NCI-H526 treated with DMSO at 0.1 percent for 48 hours (cell line): ENCODE data around the gene NHERF2.
"Not testable (repeated sequence)": the region's sequence is repeated elsewhere in the genome, so short reads cannot be mapped to it uniquely, and the experiment has no call there.

Source experiments
- DNase-seq: peaks from one replicate; lab custom pipeline; 2025; lab: John Stamatoyannopoulos, UW

The NHERF2 gene

DNA sequence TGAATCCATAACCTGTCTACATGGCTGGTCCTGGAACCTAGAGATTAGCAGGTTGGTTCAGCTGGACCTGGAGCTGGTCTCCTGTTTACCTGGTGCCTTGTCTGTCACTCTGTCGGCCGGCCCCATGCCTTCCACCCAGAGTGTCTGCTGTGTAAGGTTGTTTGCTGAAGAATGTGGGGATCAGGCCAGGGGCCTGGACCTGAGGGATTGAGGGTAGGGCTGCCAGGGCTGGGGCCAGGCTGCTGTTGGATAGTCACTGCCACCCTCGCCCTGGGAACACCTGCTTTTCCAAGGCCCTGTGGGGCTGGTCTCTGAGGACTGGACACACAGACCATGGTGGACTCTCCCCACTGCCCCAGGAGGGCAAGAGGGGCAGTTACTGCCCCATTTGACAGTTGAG is 1.4 kb downstream of the NHERF2 start:
- DNase-seq = no peak

DNA sequence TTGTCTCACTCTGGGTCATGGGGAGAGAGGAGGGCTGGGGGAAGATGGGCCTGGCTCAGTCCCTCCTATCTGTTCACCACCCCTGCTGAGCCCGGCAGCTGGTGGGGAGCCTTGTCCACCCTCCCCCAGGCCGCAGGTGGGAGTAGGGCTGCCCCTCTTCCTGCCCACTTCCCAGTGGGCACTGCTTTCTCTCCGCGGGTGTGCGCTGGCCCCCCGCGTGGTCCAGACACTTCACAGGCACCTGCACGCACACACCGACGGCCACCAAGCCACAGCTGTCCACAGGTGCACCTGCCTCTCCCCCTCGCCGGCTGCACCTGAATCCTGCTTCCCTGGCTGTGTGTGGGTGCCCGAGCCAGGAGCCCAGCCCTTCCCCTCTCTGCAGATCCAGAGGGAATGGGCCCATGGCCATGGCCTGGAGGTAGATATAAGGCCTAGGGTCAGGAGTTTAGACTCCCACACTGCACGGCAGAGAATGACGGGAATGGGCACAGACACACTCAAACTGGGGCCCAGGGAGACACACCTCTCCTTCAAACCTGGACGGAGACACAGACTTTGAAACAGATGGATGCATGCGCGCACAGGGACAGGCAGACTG is 2.0 kb downstream of the NHERF2 start:
- no peak for DNase-seq

DNA sequence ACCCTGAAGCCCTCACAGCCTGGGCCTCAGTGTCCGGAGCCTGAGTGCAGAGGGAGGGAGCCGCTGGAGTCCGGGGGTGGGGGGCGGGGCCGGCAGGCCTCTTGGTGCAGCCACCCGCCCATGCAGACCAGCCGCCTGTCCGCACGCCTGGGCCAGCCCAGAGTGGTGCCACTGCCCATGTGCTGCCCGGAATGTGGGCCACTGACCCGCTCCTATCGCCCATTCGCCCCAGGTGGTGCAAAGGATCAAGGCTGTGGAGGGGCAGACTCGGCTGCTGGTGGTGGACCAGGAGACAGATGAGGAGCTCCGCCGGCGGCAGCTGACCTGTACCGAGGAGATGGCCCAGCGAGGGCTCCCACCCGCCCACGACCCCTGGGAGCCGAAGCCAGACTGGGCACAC is 2.6 kb downstream of the NHERF2 start:
- no peak for DNase-seq

DNA sequence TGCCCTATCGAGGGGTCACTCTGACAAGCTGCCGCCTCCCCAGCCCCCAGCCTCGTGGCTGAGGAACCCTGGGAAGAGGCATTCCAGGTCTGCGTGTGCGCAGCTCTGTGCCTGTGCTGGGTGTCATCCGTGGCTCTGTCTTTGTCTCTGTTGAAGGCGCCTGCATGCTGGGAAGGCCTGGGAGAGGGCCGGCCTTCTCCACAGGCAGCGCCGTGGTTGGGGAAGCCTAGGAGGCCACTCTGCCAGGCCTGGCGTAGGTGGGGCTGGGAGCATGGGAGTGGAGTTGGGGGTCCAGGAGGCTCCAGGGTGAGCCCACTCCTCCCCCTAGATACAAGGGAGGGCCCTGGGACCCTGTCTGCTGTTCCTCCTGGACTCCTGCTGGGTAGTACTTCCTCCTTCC is 3.3 kb downstream of the NHERF2 start:
- no peak for DNase-seq

DNA sequence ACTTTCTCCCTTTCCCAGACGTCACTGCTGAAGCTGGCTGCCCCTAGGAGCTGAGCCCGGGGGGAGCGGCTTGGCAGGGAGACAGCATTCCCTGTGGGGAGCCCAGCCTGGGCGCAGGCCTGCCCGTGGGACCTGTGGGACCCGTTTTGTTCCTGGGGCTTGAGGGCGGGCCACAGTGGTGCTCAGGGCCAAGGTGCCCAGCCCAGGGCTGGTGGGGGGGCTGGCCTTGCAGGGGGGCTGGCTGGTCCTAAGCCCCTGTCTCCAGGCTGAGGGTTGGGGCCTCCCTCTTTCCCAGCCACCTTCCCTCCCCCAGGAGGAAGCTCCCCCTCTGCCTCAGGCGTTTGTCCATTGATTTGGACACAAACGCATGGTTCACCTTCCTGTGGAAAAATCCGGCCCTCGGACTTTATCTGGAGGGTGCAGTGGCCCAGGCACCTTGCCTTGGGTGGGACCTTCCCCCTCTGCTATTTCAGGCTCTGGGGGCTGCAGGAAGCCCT is 4.4 kb downstream of the NHERF2 start:
- DNase-seq = no peak

DNA sequence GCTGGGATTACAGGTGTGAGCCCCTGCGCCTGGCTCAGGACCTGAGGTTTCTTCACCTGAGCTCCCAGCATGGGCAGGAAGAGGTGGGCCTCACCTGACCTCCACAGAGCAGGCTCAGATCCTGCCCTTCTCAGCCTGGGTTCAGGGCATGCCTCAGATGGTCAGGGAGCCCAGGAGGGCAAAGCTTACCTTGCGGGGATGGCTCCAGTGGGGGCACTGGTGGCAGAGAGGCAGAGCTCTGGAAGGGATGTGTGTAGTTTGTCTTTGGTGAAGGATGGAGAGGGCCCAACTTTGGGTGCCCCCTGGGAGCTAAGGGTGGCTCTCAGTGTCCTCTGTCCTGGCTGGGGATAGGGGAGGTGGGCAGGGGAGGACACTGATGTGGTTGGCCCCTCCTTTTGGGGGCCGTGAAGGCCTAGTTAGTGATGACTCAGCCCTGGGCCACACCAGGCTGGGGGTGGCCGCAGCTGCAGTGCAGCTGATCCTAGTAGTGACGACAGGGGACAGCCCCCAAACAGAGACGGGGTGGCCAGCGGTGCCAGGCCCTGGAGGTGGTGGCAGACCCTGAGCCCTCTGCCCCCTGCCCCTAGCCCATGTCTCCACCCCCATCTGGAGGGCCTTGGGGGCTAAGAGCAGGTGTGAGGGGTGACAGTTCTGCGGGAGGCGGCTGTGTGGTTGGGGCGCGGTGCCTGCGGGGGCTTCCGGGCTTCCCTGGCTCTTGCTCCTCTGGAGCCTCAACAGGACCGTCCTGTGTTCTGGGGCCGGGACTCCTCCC is 5.8 kb downstream of the NHERF2 start:
- no peak for DNase-seq

DNA sequence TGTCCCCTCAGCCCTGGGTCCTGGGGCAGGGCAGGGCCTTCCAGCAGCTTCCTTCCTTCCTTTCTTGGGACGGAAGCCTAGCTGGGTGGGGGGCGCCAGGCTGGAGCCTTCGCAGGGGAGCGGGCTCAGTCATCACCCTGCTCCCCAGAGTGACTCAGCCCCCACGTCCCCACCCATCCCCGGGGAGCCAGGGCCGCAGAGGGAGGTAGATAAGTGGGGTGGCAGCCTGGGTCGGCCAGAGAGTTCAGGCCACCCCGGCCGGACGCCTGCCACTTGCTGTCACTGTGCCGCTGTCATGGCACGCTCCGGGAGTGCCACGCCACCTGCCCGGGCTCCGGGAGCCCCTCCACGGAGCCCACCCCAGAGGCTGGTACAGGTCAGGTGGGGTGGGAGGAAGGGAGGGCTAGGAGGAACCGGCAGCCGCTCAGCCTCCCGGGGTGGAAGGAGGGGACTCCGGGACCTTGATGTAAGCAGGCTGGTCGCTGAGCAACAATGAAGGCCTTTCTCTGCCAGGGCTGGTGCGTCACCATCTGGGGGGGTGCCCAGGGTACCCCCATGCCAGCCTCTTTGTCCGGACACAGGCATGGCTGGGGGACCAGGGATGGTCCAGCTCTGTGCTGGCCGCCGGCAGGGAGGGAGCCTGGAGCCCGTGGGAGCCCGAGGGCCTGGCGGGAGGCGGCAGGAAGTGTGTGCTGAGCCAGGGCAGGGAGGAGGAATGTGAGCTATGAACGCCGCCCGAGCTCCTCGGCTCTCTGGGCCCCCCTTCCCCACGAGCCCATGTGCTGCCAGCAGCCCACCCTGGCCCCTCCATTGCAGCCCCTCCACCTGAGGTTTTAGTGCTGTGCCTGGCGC is 6.6 kb downstream of the NHERF2 start:
- no peak for DNase-seq

DNA sequence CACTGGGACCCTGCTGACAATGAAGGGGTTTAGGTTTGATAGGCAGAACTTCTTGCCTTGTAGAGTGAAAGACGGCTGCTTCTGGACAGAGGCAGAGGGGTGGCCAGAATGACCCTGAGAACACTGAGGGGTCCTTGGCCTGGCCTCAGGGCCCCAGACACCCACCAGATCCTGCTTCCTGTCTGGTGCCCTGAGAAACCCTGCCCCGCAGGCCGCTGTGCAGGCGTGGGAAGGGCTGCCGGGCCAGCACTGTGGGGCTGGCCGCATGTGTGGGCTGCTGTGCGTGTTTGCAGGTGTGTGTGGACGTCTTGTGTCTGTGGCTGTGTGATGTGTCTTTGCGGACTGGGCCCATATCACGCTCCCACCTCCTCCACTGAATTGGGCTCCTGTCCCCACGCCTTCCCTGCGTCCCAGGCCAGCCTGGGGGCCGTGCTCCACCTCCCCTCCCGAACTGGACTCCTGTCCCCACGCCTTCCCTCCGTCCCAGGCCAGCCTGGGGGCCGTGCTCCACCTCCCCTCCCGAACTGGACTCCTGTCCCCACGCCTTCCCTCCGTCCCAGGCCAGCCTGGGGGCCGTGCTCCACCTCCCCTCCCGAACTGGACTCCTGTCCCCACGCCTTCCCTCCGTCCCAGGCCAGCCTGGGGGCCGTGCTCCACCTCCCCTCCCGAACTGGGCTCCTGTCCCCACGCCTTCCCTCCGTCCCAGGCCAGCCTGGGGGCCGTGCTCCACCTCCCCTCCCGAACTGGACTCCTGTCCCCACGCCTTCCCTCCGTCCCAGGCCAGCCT is 7.4 kb downstream of the NHERF2 start:
- DNase-seq = not testable (repeated sequence)

DNA sequence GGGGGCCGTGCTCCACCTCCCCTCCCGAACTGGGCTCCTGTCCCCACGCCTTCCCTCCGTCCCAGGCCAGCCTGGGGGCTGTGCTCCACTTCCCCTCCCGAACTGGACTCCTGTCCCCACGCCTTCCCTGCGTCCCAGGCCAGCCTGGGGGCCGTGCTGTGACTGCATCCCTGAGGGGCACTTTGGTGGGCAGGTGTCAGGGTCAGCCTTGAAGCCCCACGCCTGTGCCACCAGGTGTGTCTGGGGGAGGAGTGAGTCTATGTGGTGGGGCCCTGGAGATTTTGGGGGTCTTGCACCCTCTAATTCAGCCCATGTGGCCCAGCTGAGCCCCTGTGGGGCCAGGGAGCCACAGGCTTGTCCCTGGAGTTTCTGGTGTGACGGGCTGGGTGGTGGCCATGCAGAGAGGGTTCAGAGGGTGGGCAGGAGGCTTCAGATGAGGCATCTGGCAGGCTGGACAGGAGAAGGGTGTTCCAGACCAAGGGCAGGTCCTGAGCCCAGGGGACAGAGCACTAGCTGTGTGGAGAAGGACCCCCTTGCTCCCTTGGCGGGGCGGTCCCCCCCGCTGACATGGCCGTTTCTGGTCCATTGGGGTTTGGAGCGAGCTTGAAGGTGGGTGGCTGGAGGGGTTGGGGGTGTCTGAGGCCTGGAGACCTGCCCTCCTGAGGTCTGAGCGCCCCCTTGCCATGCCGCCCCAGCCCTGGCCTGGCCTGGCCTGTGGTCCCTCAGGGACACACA is 8.2 kb downstream of the NHERF2 start:
- DNase-seq = no peak

DNA sequence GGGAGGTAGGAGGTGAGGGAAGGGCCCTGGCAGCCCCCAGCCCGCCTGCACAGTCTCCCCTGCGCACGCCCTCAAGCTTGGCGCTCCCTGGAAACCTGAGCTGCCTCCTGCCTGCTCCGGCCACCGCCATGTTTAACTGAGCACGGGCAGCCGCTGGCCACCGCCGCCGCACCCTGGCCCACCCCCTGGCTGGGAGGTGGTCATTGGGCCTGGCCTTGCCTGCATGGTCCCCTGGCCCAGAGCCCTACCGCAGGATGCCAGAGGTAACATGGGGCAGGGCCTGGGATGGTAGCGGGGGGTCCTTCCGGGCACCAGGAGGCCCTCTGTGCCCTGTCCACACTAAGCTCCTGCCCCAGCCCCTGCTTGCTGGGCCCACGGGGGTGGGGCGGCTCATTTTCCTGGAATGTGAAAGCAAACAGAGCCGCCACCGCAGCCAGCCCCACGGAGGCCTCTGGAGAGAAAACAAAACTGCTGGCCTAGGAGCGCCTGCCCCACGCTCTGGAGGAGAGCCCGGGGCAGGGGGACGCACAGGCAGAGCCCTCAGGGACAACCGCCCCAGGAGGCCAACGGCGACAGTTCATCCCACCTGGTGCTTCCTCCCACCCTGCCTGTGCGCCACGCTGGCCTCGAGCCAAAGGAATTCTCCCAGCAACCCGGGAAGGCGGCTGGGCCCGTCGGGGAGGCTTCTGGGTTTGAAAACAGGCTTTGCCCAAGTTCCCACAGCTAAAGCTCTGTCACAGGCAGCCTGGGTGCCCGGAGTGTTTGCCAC is 8.9 kb downstream of the NHERF2 start:
- peak; percentile 62 for DNase-seq

DNA sequence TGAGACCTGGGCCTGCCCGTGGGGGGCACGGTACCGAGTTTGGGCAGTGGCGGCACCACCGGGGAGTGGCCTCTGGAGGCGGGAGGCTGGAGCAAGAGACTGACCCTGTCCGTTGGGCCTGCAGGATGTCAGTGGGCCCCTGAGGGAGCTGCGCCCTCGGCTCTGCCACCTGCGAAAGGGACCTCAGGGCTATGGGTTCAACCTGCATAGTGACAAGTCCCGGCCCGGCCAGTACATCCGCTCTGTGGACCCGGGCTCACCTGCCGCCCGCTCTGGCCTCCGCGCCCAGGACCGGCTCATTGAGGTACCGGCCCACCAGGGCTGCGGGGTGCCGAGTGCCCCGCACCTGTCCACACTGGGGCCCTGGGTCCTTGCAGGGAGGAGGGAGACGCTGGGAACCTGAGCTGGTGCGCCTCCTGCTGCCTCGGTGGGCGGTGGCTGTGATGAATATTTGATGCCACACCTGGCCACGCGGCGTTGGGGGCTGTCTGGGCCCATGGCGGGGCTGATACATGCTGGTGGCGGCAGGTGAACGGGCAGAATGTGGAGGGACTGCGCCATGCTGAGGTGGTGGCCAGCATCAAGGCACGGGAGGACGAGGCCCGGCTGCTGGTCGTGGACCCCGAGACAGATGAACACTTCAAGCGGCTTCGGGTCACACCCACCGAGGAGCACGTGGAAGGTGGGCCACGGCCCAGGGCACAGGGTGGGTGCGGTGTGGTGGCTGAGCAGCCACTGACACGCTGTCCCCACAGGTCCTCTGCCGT is 9.7 kb downstream of the NHERF2 start:
- DNase-seq = no peak

DNA sequence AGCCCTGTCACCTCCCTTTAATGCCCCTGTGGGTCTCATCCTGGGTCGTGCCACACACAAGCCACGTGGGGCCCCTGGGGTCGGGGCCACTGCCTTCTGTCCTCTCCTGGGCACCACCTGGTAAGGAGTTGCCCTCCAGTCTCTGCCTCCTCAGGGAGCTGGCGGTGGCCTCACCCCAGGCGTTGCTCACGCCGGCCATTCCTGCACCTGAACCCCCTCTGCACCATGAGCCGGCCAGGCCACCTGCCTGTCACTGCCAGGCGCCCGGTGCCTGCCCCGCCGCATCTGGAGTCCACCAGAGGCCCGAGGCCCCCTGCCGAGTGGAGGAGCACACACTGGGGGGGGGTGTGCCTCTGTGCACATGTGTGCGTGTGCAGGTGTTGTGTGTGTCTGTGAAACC is 10.4 kb downstream of the NHERF2 start:
- DNase-seq = no peak

DNA sequence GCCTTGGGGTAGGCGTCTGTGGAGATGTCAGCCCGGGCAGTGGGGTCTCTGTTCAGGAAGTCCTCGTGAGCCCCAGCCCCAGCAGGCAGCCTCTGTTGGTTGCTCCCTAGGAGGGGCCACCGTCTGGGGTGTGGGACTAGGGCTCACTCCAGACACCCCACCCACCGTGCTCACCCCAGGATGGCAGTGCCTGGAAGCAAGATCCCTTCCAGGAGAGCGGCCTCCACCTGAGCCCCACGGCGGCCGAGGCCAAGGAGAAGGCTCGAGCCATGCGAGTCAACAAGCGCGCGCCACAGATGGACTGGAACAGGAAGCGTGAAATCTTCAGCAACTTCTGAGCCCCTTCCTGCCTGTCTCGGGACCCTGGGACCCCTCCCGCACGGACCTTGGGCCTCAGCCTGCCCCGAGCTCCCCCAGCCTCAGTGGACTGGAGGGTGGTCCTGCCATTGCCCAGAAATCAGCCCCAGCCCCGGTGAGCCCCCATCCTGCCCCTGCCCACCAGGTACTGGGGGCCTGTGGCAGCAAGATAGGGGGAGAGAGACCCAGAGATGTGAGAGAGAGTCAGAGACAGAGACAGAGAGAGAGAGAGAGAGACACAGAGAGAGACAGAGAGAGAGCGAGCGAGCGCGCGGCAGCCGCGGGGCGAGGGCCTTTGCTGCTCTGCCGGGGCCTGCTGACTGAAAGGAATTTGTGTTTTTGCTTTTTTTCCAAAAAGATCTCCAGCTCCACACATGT is 11.1 kb downstream of the NHERF2 start:
- DNase-seq = no peak

DNA sequence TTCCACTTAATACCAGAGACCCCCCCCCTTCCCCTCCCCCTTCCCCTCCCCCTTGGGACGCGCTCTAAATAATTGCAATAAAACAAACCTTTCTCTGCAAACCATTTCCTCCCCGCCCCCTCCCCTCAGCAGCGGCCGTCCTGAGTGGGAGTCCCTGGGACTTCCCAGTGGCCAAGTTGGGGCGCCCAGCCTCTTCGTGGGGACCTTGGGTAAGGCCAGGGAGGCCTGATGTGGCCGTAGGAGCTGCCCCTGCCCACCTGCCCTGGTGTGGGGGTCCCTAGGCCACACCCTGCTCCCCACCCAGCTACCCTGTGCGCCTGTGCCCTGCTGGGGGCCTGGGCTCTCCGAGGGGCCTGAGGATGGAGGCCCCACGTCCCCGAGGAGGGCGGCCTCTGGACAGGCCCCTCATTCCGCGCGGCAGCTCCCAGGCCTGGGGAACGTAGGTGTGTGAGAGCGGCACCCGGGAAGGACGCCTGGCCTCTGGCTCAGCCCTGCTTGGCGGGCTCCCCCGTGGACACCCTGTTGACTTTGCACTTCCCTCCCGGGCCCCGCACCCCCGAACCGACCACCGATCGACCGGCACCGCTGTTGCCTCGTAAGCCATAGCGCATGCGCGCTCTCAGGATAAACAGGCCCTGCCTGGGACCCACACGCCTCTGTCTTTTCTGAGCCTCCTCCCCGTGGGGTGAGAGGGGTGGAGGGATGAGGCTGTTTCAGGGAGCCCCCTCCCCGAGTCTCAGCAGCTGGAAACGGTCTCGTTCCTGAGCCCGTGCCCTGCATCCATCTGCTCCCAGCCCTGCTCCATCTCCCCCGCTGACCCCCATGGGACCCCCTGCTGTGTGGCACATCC is 11.9 kb downstream of the NHERF2 start:
- DNase-seq = no peak

DNA sequence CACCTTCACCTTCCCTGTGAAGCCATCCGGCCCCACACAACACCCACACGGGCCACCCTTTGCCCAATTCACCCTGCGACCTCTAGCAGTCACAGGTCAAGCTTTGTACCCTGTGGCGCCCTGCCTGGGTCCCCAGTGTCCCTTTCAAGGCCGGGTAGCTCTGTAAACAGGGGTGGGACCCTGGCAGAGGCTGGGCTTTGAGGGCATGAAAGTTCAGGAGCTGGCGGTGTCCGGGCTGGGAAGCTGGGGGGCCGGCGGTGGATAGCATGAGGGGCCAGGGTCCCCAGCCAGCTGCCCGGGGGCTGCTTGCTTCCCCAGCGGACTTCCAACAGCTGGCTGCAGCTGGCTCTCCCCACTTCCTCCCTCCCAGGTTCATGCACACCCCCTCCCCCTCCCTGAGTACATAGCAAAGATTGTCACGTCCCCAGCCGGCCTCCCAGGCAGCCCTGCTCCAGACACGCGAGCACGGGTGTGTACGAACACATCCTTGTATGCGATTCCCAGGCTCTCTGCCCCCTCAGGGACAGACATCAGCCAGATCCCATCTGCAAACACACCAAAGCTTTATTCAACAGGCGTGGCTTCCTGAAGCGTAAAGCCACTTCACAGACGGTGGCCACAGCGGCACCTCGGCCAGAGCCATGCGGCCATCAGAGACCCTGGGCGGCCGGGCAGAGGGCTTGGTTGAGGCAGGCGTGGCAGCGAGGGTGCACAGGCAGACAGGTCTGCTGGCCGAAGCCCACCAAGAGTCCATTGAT is 12.8 kb downstream of the NHERF2 start:
- no peak for DNase-seq

DNA sequence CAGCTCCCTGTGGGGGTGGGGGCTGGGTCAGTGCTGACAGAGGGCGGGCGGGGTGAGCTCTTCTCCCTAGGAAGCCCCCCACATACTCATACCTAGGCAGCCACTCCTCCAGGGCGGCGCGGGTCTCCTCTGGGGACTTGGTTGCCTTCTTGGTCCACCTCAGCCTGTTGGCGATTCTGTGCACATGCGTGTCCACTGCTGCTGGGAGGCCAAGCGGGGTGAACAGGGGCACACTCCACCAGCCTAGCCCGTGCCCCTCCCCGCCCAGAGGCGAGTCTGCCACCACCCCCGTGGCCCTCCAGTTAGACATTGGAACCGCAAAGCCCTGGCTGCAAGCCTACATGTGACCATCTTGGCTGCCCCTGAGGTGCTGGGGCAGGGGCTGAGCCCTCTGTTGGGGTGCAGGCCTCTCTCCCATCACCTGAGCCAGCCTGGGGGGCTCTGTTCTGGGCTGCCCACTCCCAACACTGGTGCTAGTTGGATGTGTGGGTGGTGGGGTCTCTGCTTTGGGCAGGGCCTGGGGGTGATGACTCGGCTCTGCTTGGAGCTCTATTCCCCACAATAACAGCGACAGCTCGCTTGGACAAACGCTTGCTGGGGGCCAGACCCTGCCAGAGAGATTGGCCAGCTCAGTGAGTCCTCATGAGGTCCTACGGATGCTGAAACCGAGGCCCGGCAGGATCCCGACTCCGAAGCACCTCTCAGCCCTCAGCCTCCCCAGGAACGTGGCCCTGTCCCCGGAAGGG is 13.5 kb downstream of the NHERF2 start:
- DNase-seq = no peak
